Astrocyte of the spinal cord (primary cell): Measurements from ENCODE around the gene MYOM1.

ENCODE experiments used
- DNase-seq: peaks from one replicate; pipeline ENCODE4 v3.0.0; 2011; ENCODE audit warnings: low read depth, low spot score
- H3K4me3 ChIP-seq: 2 replicates; pipeline ENCODE4 v1.5.1; 2011; ENCODE audit warnings: low read depth, mild to moderate bottlenecking, low read length, moderate library complexity
- CTCF ChIP-seq: IDR thresholded peaks from 2 replicates; pipeline ENCODE4 v1.5.1; 2012; ENCODE audit warnings: low read depth, mild to moderate bottlenecking, low read length, inconsistent platforms
- in situ Hi-C: cut with HindIII; loops from 2 replicates; pipeline ENCODE4 v1.10.0; 2017; ENCODE audit warnings: low sequenced_read_pairs

Gene MYOM1

GRCh38 chr18:3057526-3057925 lies 162.2 kb downstream of the MYOM1 start:
- H3K4me3 ChIP-seq, result no peak overlapping the region
- DNase-seq, result no peak
- in situ Hi-C loops, result no loop called here
- TF ChIP-seq CTCF, result no peak

GRCh38 chr18:3056311-3056710 lies 163.5 kb downstream of the MYOM1 start:
- TF ChIP-seq CTCF, result no peak
- no peak overlapping the region for H3K4me3 ChIP-seq
- in situ Hi-C loops, result no loop called here
- DNase-seq, result no peak

GRCh38 chr18:3055816-3056215 lies 164.0 kb downstream of the MYOM1 start:
- H3K4me3 ChIP-seq, result no peak overlapping the region
- TF ChIP-seq CTCF, result no peak
- no peak for DNase-seq
- in situ Hi-C loops, result no loop called here

GRCh38 chr18:3055186-3055728 lies 164.5 kb downstream of the MYOM1 start:
- in situ Hi-C loops, result no loop called here
- TF ChIP-seq CTCF, result no peak

GRCh38 chr18:3054780-3055179 lies 165.0 kb downstream of the MYOM1 start:
- no peak for DNase-seq
- TF ChIP-seq CTCF, result no peak
- in situ Hi-C loops, result no loop called here
- no peak overlapping the region for H3K4me3 ChIP-seq

More at GRCh38 chr18:3055186-3055728, 164.5 kb downstream of the MYOM1 start:
- DNase-seq, result no peak
- H3K4me3 ChIP-seq, result no peak overlapping the region

- no peak for TF ChIP-seq CTCF
- in situ Hi-C loops, result no loop called here
- H3K4me3 ChIP-seq, result no peak overlapping the region
- DNase-seq, result no peak
Observed at GRCh38 chr18:3054214-3054613, 165.6 kb downstream of the MYOM1 start.

- no peak for DNase-seq
- no peak for TF ChIP-seq CTCF
- in situ Hi-C loops, result no loop called here
- H3K4me3 ChIP-seq, result no peak overlapping the region
Observed at GRCh38 chr18:3053081-3053480, 166.7 kb downstream of the MYOM1 start.
